Panc1 (cell line): Measurements from ENCODE around the gene SHB.

Experiments used
- TF ChIP-seq, protein P1 (sequence below): fragments of 450-650 bp; IDR thresholded peaks from 2 replicates; pipeline ENCODE4 v1.5.1; 2017; ENCODE audit warnings: mild to moderate bottlenecking
- TF ChIP-seq, protein P2 (sequence below), 2 experiments: IDR thresholded peaks; 2 replicates each; pipeline ENCODE4 v1.6.1; 2011 to 2012; ENCODE audit warnings: low read depth in 2 of 2, control low read depth in 1 of 2, low read length in 1 of 2, mild to moderate bottlenecking in 1 of 2, moderate library complexity in 1 of 2; ENCODE audit not compliant: insufficient read depth in 1 of 2

DNA sequence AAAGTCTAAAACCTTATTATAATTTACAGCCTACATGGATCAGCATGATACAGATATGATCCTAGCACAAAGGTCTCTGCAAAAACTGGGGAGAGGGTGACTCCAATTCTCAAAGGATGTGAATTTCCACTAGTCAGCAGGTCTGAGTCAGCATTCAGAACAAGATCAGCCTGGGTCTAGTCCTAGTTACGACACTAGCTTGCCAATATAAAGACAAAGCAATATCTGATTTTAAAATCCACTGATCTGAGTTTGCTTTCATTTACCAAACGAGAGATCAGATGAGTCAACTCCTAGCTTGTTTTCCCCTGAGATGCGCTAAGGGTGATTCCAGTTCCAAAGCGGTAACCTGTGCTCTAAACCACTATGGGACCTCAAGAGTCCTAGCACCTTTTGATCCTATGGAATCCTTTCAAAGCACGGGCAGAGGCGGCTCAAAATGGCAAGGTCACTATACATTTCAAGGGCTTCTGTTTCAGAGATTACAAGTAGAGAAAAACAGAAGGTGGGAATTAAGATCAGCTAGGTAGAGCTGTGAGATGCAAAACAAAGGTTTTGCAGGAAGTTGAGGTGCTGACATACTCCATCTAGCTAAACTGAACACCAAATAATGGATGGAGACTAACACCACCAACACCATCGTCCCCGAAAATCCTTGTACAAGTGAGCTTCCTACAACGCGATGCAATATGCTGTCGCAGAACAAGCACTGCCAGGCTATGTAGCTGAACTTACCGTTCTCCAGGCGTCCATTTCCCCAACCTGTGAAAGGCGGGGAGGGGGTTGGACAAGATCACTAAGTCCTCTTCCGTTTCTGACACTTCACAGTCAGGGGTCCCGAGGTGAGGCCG, 166.0 kb downstream of the SHB start:
- TF ChIP-seq, protein P1, sequence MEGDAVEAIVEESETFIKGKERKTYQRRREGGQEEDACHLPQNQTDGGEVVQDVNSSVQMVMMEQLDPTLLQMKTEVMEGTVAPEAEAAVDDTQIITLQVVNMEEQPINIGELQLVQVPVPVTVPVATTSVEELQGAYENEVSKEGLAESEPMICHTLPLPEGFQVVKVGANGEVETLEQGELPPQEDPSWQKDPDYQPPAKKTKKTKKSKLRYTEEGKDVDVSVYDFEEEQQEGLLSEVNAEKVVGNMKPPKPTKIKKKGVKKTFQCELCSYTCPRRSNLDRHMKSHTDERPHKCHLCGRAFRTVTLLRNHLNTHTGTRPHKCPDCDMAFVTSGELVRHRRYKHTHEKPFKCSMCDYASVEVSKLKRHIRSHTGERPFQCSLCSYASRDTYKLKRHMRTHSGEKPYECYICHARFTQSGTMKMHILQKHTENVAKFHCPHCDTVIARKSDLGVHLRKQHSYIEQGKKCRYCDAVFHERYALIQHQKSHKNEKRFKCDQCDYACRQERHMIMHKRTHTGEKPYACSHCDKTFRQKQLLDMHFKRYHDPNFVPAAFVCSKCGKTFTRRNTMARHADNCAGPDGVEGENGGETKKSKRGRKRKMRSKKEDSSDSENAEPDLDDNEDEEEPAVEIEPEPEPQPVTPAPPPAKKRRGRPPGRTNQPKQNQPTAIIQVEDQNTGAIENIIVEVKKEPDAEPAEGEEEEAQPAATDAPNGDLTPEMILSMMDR = no peak
- TF ChIP-seq, protein P2, sequence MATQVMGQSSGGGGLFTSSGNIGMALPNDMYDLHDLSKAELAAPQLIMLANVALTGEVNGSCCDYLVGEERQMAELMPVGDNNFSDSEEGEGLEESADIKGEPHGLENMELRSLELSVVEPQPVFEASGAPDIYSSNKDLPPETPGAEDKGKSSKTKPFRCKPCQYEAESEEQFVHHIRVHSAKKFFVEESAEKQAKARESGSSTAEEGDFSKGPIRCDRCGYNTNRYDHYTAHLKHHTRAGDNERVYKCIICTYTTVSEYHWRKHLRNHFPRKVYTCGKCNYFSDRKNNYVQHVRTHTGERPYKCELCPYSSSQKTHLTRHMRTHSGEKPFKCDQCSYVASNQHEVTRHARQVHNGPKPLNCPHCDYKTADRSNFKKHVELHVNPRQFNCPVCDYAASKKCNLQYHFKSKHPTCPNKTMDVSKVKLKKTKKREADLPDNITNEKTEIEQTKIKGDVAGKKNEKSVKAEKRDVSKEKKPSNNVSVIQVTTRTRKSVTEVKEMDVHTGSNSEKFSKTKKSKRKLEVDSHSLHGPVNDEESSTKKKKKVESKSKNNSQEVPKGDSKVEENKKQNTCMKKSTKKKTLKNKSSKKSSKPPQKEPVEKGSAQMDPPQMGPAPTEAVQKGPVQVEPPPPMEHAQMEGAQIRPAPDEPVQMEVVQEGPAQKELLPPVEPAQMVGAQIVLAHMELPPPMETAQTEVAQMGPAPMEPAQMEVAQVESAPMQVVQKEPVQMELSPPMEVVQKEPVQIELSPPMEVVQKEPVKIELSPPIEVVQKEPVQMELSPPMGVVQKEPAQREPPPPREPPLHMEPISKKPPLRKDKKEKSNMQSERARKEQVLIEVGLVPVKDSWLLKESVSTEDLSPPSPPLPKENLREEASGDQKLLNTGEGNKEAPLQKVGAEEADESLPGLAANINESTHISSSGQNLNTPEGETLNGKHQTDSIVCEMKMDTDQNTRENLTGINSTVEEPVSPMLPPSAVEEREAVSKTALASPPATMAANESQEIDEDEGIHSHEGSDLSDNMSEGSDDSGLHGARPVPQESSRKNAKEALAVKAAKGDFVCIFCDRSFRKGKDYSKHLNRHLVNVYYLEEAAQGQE (IDR thresholded peaks at IDR 0.05; ENCODE audit: insufficient read depth in 1 of 2, low read depth in 2 of 2, low read length in 1 of 2) = no peak
